Activated CD4-positive, alpha-beta T cell treated with anti-CD3 and anti-CD28 coated beads, Interleukin-2, Interleukin-6, amounts not matched to agents 100 ng/mL and 50 ng/mL, durations not matched to agents 16 hours and 8 hours (primary cell): ENCODE data around the gene KRTAP5-1.
"Not testable (repeated sequence)": the region's sequence is repeated elsewhere in the genome, so short reads cannot be mapped to it uniquely, and the experiment has no call there.

Source experiments
- DNase-seq: peaks from one replicate; pipeline ENCODE4 v3.0.0-alpha.2; 2020

KRTAP5-1 gene, protein sequence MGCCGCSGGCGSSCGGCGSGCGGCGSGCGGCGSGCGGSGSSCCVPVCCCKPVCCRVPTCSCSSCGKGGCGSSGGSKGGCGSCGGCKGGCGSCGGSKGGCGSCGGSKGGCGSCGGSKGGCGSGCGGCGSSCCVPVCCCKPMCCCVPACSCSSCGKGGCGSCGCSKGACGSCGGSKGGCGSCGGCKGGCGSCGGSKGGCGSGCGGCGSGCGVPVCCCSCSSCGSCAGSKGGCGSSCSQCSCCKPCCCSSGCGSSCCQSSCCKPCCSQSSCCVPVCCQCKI

GRCh38 chr11:1584661-1585370, at the start of gene KRTAP5-1:
Gene KRTAP5-1 (minus strand): TSS chr11:1585283. CDS start chr11:1585249, 34 bp downstream.
- not testable (repeated sequence) for DNase-seq

- DNase-seq: no peak
Measured at GRCh38 chr11:1633864-1634263, 48.8 kb upstream of the KRTAP5-1 start.

- DNase-seq: no peak
Measured at GRCh38 chr11:1632053-1632714, 47.1 kb upstream of the KRTAP5-1 start.

DNA sequence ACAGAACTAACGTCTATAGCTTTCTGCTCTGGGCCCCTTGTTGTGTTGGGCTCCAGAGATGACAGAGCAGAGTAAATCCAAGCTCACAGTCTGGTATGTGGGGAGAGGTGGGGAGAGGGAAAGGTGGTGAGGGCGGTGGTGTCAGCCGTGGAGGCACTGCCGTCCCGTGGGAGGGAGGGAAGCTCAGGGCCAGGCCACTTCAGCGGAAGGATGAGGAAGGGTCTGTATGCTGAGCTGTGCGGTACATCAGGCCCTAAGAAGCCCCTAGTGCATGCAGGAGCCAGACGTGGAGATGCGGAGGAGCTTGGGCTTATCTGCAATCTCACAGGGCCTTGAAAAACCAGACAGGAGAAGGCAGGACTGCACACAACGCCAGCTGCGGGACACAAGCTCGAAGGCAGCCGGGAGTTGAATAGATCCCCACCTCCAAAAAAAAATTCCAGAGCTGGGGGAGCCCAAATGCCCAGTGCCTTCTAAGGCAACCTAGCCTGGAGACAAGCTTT, 46.0 kb upstream of the KRTAP5-1 start:
- DNase-seq: no peak

GRCh38 chr11:1630271-1630670, 45.2 kb upstream of the KRTAP5-1 start:
- no peak for DNase-seq

- DNase-seq: no peak
Measured at GRCh38 chr11:1629326-1630185, 44.5 kb upstream of the KRTAP5-1 start, which contains the start of gene KRTAP5-5. Gene KRTAP5-5 (plus strand): TSS chr11:1629775. CDS start chr11:1629841, 66 bp downstream.

- peak; percentile 69 for DNase-seq
Measured at GRCh38 chr11:1628506-1629325, 43.6 kb upstream of the KRTAP5-1 start.

DNA sequence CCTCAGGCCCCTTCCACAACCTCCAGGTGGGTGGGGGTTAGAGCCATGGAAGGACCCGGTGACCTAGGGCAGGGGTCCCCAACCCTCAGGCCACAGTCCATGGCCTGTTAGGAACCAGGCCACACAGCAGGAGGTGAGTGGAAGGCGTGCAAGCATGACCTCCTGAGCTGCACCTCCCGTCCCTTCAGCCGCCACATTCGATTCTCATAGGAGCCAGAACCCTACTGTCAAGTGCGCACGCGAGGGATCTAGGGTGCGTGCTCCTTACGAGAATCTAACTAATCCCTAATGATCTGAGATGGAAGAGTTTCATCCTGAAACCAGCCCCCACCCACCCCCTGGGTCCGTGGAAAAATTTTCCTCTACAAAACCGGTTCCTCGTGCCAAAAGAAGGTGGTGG, 40.5 kb upstream of the KRTAP5-1 start:
- DNase-seq: no peak

DNA sequence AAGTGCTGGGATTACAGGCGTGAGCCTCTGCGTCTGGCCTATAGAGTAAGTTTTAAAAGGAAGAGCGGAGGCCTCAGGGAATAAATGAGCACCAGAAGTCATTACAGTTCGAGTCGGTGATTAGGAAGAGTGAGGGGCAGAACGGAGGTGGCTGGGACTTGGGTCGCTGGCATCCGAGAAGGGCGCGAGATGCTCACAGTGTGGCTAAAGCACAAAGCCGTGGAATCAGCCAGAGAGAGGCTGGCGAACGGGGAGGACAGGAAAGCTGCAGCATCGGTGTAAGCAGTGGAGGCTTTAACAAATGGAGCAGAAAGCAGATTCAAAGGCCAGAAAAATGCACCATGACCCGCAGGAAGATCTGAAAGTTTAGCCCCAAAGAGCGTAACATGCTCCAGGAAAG, 39.5 kb upstream of the KRTAP5-1 start:
- no peak for DNase-seq

DNA sequence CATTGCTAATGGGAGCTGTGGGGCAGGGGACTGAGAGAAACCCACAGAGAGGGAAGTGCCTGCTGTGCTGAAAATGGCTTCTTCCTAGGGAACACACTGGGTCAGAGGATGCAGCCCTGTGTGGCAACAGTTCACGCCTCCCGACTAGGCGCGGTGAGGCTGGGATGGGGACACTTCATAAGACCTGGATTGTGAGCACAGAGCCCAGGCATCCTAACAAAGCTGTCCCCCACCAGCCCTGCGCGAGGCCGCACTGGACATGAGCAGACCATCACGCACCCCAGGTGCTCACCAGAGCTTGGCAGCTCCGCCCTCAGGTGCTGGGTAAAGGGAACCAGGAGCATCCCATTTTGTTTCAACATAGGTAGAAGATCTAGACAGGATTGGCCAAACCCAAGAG, 38.6 kb upstream of the KRTAP5-1 start:
- DNase-seq: no peak

DNA sequence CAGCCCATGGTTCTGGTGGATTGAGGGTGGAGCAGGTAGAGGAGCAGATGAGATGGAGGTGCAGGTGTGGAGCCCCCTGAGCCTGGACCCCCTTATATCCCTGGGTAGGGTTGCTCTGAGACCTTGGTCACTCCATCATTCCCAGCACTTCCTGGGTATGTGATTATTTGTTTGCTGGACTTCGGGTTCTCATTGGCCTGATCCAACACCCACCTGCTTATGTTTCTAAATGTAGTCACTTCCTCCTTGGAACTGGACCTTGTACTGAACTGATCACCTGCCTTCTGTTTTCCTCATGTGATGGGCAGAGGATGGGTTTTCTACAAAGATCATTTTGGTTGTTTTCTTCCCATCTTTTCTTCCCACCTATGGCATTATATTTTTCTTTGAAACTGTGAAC, 37.0 kb upstream of the KRTAP5-1 start, which contains the start of gene KRTAP5-4:
Gene KRTAP5-4, minus strand, starts transcription at position 53 of the 400 bp plus-strand sequence. Its CDS starts 45 bp downstream, at position 8.
- no peak for DNase-seq

- no peak for DNase-seq
Measured at GRCh38 chr11:1619449-1619848, 34.4 kb upstream of the KRTAP5-1 start.

DNA sequence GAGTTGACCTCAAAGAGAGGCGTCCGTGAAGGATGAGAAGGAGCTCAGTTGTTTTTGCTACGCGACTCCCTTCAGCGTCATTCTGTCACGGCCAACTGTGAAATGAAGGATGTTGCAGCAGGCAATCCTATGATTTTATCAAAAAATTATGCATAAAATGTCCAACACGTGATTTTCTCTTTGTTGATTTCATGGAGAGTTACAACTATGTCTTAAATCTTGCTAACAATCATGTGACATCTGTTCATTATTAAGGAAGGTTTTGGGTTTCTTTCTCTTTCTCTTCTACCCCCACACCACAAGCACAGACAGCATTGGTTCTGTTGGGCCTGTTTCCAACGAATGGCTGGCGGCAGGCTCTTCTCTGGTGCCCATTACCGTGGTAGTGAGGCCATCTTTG, 33.1 kb upstream of the KRTAP5-1 start:
- DNase-seq: no peak

DNA sequence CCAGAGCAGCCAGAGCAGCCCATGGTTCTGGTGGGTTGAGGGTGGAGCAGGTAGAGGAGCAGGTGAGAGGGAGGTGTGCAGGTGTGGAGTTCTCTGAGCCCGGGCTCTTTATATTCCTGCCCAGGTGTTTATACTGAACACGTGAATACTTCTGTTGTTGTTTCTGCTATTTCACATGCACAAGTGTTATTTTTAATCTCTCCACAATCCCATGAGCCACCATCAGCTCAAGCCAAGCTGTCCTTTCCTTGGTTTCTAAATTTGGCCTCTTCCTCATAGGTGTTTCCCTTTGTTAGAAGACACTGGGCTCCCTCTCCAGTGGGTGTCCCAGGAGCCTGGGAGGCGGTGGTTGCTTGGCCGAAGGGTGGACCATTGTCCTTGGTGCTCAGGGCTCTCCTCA, 23.3 kb upstream of the KRTAP5-1 start, which contains the start of gene KRTAP5-3:
Gene KRTAP5-3, minus strand, starts transcription at position 101 of the 400 bp plus-strand sequence. Its CDS starts 78 bp downstream, at position 23.
- DNase-seq: no peak

DNA sequence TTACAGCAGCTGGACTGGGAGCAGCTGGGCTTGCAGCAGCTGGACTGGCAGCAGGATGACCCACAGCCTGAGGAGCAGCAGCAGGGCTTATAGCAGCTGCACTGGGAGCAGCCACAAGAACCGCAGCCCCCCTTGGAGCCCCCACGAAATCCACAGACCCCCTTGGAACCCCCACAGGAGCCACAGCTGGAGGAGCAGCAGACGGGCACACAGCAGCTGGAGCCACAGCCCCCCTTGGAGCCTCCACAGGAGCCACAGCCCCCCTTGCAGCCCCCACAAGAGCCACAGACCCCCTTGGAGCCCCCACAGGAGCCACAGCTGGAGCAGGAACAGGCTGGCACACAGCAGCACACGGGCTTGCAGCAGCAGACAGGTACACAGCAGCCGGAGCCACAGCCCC, 22.8 kb upstream of the KRTAP5-1 start:
- not testable (repeated sequence) for DNase-seq

DNA sequence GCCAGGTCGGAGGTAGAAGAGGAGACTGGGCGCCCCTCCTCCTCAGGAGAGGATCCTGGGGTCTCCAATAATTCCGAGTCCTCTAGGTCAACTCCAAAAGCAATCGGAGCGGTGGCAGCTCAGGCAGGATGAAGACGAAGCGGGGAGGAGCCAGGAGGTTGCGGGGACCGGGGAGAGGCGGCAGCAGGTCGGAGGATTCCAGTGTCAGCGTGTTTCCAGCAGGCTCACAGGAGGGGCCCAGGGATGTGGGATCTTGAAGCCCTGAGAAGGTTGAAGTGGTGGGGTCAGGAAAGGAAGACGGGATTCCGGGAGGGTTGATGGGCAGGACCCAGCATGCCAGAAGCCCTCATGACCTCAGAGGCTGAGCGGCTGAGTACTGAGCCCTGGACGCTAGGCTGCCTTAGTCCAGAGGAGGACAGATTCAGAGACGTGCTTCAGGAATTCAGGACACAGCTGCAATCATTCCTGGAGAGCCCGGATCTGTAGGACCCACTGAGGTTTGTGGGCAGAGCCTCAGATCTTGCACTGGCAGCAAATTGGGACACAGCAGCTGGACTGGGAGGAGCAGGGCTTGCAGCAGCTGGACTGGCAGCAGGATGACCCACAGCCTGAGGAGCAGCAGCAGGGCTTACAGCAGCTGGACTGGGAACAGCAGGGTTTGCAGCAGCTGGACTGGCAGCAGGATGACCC, 22.2 kb upstream of the KRTAP5-1 start:
- not testable (repeated sequence) for DNase-seq

DNA sequence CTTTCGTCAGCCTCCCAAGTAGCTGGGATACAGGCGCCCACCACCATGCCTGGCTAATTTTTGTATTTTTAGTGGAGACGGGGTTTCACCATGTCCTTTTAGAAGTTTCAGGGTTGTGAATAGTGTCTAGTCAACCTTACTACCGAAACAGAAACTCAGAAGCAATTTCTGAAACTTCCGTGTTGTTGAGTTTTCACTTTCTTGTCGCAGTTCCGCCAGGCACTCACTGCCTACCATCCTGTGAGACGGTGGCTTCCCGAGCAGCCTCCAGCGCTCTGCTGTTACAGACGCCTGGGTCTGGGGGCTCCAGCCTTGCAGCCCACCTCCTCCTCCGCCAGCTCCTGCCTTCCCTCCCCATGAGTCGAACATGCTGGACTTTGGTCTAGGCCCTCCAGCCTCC, 20.8 kb upstream of the KRTAP5-1 start:
- peak; percentile 48 for DNase-seq

DNA sequence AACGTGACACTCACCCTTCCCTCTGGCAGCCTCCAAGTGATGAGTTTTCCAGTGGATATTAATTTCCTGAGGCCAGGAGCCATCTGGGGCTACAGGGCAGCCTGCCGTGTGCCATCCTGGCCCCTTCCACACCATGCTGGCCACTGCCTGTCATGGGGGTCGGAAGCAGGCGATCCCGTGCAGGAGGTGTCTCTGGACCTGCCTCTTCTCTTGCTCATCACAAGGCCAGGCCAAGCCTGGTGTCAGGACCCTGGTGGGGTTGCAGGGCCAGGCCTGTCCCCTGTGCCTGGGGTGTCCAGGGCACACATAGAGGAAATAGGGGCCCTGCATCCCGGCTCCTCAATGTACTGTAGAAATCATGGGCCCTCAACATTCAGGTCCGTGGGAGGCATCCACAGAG, 19.6 kb upstream of the KRTAP5-1 start:
- no peak for DNase-seq

GRCh38 chr11:1604181-1604580, 19.1 kb upstream of the KRTAP5-1 start:
- DNase-seq: no peak

DNA sequence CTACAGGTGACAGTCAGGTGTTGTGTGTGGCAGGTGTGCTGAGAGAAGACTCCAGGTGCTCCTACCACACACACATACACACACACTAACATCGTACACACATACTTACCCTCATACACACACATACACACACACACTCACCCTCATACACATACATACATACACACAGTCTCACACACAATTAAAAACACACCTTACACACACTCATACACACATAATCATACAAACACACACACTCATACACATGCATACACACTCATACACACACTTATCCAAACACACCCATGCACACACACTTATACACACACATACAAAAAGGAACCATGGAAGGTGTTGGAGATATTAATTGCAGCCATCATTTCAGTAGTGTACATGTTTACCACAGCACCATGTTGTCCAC, 18.5 kb upstream of the KRTAP5-1 start:
- DNase-seq: no peak

- DNase-seq: not testable (repeated sequence)
Measured at GRCh38 chr11:1601663-1602062, 16.6 kb upstream of the KRTAP5-1 start.
